Activated CD8-positive, alpha-beta memory T cell treated with anti-CD3 and anti-CD28 coated beads, Interleukin-2, amount 50 U/mL, for 24 hours (primary cell): ENCODE data around the gene CHCHD2.
"Not testable (repeated sequence)": the region's sequence is repeated elsewhere in the genome, so short reads cannot be mapped to it uniquely, and the experiment has no call there.

ENCODE experiments used
- DNase-seq: peaks from one replicate; pipeline ENCODE4 v3.0.0-alpha.2; 2020; ENCODE audit errors: extremely low read depth

The CHCHD2 gene

GRCh38 chr7:56106108-56107073, at the start of gene CHCHD2:
TSS of gene CHCHD2 (minus strand) at chr7:56106476. CDS start at chr7:56106413, 63 bp downstream.
- peak; percentile 84 for DNase-seq

- DNase-seq: not testable (repeated sequence)
These were observed 24.8 kb upstream of the CHCHD2 start for GRCh38 chr7:56131062-56131461.

- no peak for DNase-seq
These were observed 21.1 kb upstream of the CHCHD2 start for GRCh38 chr7:56127241-56127975.

- no peak for DNase-seq
These were observed 19.6 kb upstream of the CHCHD2 start for GRCh38 chr7:56125831-56126230.

GRCh38 chr7:56124981-56125380, 18.7 kb upstream of the CHCHD2 start:
- no peak for DNase-seq

- DNase-seq: no peak
These were observed 15.2 kb upstream of the CHCHD2 start for GRCh38 chr7:56121440-56121839.

- no peak for DNase-seq
These were observed 9.7 kb upstream of the CHCHD2 start, which contains the start of gene NUPR2 for GRCh38 chr7:56115852-56116538. TSS of gene NUPR2 (minus strand) at chr7:56116417. CDS start at chr7:56116314, 103 bp downstream.

- not testable (repeated sequence) for DNase-seq
These were observed 6.0 kb upstream of the CHCHD2 start for GRCh38 chr7:56112244-56112643.

- DNase-seq: no peak
These were observed 4.3 kb upstream of the CHCHD2 start for GRCh38 chr7:56110611-56111010.

- no peak for DNase-seq
These were observed 1.6 kb upstream of the CHCHD2 start for GRCh38 chr7:56107954-56108258.

GRCh38 chr7:56105508-56105907, 768 bp downstream of the CHCHD2 start:
- no peak for DNase-seq

- not testable (repeated sequence) for DNase-seq
These were observed 2.1 kb downstream of the CHCHD2 start for GRCh38 chr7:56104138-56104537.

- no peak for DNase-seq
These were observed 6.6 kb downstream of the CHCHD2 start for GRCh38 chr7:56099653-56100052.

- not testable (repeated sequence) for DNase-seq
These were observed 7.9 kb downstream of the CHCHD2 start for GRCh38 chr7:56098187-56099008.

GRCh38 chr7:56097700-56098099, 8.6 kb downstream of the CHCHD2 start:
- no peak for DNase-seq

- no peak for DNase-seq
These were observed 13.3 kb downstream of the CHCHD2 start, which contains the start of gene PHKG1 for GRCh38 chr7:56092789-56093531. TSS of gene PHKG1 (minus strand) at chr7:56092952. CDS start at chr7:56088941, 4,011 bp downstream.

GRCh38 chr7:56092388-56092787, 13.9 kb downstream of the CHCHD2 start:
- not testable (repeated sequence) for DNase-seq

GRCh38 chr7:56091591-56091990, 14.7 kb downstream of the CHCHD2 start:
- no peak for DNase-seq

GRCh38 chr7:56087445-56087844, 18.8 kb downstream of the CHCHD2 start:
- DNase-seq: no peak

GRCh38 chr7:56086761-56087160, 19.5 kb downstream of the CHCHD2 start:
- no peak for DNase-seq
